Ascending aorta (tissue), 2 donors: ENCODE results near the gene NCOA3. TPM values are rescaled to one million over a fixed set of nuclear protein-coding genes. Genes with fewer than 3 reads are reported as not detected.

Experiments used
- DNase-seq, 2 donors: peaks; one replicate each; pipeline ENCODE4 v3.0.0-alpha.2; 2019; ENCODE audit warnings: low spot score in 2 of 2
- H3K27ac ChIP-seq, 2 donors: fragments of 200-600 bp; sonication (generic); one replicate each; pipeline ENCODE4 v1.5.1; 2016 to 2017; ENCODE audit warnings: mild to moderate bottlenecking in 1 of 2
- H3K27me3 ChIP-seq: fragments of 200-600 bp; sonication (generic); one replicate; pipeline ENCODE4 v1.5.1; 2017
- H3K36me3 ChIP-seq, 2 donors: fragments of 200-600 bp; sonication (generic); one replicate each; pipeline ENCODE4 v1.5.1; 2016
- H3K4me1 ChIP-seq, 2 donors: fragments of 200-600 bp; sonication (generic); one replicate each; pipeline ENCODE4 v1.5.1; 2016 to 2017; ENCODE audit warnings: mild to moderate bottlenecking in 1 of 2
- H3K4me3 ChIP-seq, 2 donors: fragments of 200-600 bp; sonication (generic); one replicate each; pipeline ENCODE4 v1.5.1; 2016 to 2017; ENCODE audit warnings: mild to moderate bottlenecking in 1 of 2
- H3K9me3 ChIP-seq, 2 donors: fragments of 200-600 bp; sonication (generic); one replicate each; pipeline ENCODE4 v1.5.1; 2016
- CTCF ChIP-seq, 3 experiments: fragments of 200-600 bp in 2 of 3; fragments of 450-650 bp in 1 of 3; sonication (generic) in 2 of 3; IDR thresholded peaks; one replicate each; pipeline ENCODE4 v1.5.1; 2016 to 2019; ENCODE audit warnings: antibody characterized with exemption in 3 of 3, mild to moderate bottlenecking in 1 of 3, moderate library complexity in 1 of 3
- intact Hi-C: fragments of 100-400 bp; cut with DNase I; formaldehyde crosslinking; loops from one replicate; pipeline ENCODE4 v1.15.1; 2023
- total RNA-seq: library from RNA; depleted of rRNA; stranded (reverse); fragments of >200 nt; gene quantifications from one replicate; pipeline ENCODE4 v1.1.0, GENCODE V29; 2016

Gene NCOA3
- total RNA-seq, 1 donor from 2014 or later: 26.3 TPM

- intact Hi-C loops: no loop called here
- Histone ChIP-seq H3K27me3 (no peaks in the 10 kb centered on the region), H3K9me3 (no peaks in the 10 kb centered on the region), H3K36me3 (no peaks in the 10 kb centered on the region), H3K4me3 (no peak overlapping the region), H3K27ac (no peak overlapping the region), H3K4me1 (no peaks in the 10 kb centered on the region)
- no peak for TF ChIP-seq CTCF (IDR thresholded peaks at IDR 0.05)
- DNase-seq: no peak
Observed at GRCh38 chr20:47484303-47484702, 17.4 kb upstream of the NCOA3 start.

- Histone ChIP-seq H3K4me1 (no peaks in the 10 kb centered on the region), H3K36me3 (no peaks in the 10 kb centered on the region), H3K4me3 (no peak overlapping the region), H3K27me3 (no peaks in the 10 kb centered on the region), H3K9me3 (no peaks in the 10 kb centered on the region), H3K27ac (no peak overlapping the region)
- TF ChIP-seq CTCF (IDR thresholded peaks at IDR 0.05): no peak
- intact Hi-C loops: no loop called here
- no peak for DNase-seq
Observed at GRCh38 chr20:47487175-47487917, 14.3 kb upstream of the NCOA3 start.

- Histone ChIP-seq H3K27ac (no peak overlapping the region), H3K4me3 (no peak overlapping the region), H3K4me1 (peaks cover 0 to 16% of the 10 kb centered on the region in 2 donors), H3K36me3 (no peaks in the 10 kb centered on the region), H3K27me3 (no peaks in the 10 kb centered on the region), H3K9me3 (no peaks in the 10 kb centered on the region)
- DNase-seq: peak; percentile 12 to 67
- TF ChIP-seq CTCF (IDR thresholded peaks at IDR 0.05): no peak
- intact Hi-C loops: no loop called here
Observed at GRCh38 chr20:47489448-47489872, 12.2 kb upstream of the NCOA3 start.

DNA sequence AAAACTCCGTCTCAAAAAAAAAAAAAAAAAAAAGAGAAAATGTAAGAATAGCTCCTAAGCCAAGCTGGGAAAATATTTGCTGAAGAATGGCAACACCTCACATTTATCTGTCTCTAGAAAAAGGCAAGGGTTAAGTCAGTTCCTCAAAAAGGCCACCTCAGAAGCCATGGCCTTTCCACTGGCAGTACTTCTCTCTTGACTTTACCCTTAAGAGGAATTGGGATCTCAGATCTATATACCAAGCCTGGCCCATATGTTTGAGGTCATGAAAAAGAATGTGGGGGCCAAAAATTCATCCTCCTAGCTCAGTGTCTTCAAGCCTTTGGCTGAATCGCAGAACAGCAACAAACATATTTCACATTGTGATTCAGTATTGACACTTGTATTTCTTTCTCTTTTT is 10.9 kb upstream of the NCOA3 start:
- Histone ChIP-seq H3K4me3 (no peak overlapping the region), H3K36me3 (no peaks in the 10 kb centered on the region), H3K27me3 (no peaks in the 10 kb centered on the region), H3K9me3 (no peaks in the 10 kb centered on the region), H3K4me1 (peaks cover 0 to 16% of the 10 kb centered on the region in 2 donors), H3K27ac (no peak overlapping the region)
- intact Hi-C loops: no loop called here
- no peak for DNase-seq
- TF ChIP-seq CTCF (IDR thresholded peaks at IDR 0.05): no peak

GRCh38 chr20:47492284-47492683 is 9.4 kb upstream of the NCOA3 start:
- H3K4me1 ChIP-seq: peaks cover 0 to 16% of the 10 kb centered on the region in 2 donors
- peak overlapping the region; percentile 71 for H3K27ac ChIP-seq
- intact Hi-C loops: no loop called here
- no peak overlapping the region for H3K4me3 ChIP-seq
- no peaks in the 10 kb centered on the region for H3K9me3 ChIP-seq
- H3K27me3 ChIP-seq: no peaks in the 10 kb centered on the region
- TF ChIP-seq CTCF (IDR thresholded peaks at IDR 0.05): no peak
- H3K36me3 ChIP-seq: no peaks in the 10 kb centered on the region
- no peak for DNase-seq
